Sciatic nerve (tissue), 2 donors: Measurements from ENCODE around the gene RAB30. TPM values are rescaled to one million over a fixed set of nuclear protein-coding genes. Genes with fewer than 3 reads are reported as not detected.
"Not testable (repeated sequence)": the region's sequence is repeated elsewhere in the genome, so short reads cannot be mapped to it uniquely, and the experiment has no call there.

Experiments
- ATAC-seq: fragments of 200-7000 bp; cut with Tn5 transposase; one replicate; pipeline ENCODE4 v1.9.1; 2020; ENCODE audit warnings: mild to moderate bottlenecking, moderate library complexity
- DNase-seq: peaks from one replicate; pipeline ENCODE4 v3.0.0-alpha.2; 2020; ENCODE audit warnings: low spot score
- intact Hi-C: fragments of 100-400 bp; cut with DNase I; formaldehyde crosslinking; loops from one replicate; pipeline ENCODE4 v1.14.2; 2022
- total RNA-seq: library from RNA; stranded (reverse); fragmentation: NEBNext Ultra II Directional; extraction: Animal tissue kit (Norgen Biotek cat#: 25700); gene quantifications from one replicate; pipeline ENCODE4 v1.2.1, GENCODE V29; 2021
- donor health status: DM: no; HTN: no; CAD: no.
- donor health status: DM: no; HTN: no; CAD: no.

RAB30 gene
- total RNA-seq, 1 donor from 2014 or later: 57.1 TPM

DNA sequence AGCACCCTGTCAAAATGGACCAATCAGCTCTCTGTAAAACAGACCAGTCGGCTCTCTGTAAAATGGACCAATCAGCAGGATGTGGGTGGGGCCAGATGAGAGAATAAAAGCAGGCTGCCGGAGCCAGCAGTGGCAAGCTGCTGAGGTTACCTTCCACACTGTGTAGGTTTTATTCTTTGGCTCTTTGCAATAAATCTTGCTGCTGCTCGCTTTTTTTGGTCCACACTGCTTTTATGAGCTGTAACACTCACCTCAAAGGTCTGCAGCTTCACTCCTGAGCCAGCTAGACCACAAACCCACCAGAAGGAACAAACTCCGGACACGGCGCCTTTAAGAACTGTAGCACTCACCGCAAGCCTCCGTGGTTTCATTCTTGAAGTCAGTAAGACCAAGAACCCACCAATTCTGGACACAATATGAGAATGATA is 100.2 kb downstream of the RAB30 start:
- intact Hi-C loops, DNase-seq: not testable (repeated sequence)

GRCh38 chr11:82970507-82971083 is 101.1 kb downstream of the RAB30 start:
- ATAC-seq, intact Hi-C loops, DNase-seq: not testable (repeated sequence)

More for the DNA sequence above, 100.2 kb downstream of the RAB30 start:
- not testable (repeated sequence) for ATAC-seq

GRCh38 chr11:82969811-82970210 is 101.9 kb downstream of the RAB30 start:
- ATAC-seq: no peak
- no peak for DNase-seq
- intact Hi-C loops: no loop called here

- intact Hi-C loops: no loop called here
- no peak for ATAC-seq
- no peak for DNase-seq
These were observed 104.3 kb downstream of the RAB30 start for GRCh38 chr11:82967381-82967780.

DNA sequence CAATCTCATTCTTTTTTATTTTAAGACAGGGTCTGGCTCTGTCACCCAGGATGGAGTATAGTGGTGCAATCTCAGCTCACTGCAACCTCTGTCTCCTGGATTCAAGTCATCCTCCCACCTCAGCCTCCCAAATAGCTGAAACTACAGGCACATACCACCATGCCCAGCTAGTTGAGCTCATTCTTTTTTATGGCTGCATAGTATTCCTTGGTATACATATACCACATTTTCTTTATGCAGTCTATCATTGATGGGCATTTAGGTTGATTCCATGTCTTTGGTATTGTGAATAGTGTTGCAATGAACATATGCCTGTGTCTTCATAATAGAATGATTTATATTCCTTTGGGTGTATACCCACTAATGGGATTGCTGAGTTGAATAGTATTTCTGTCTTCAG is 109.7 kb downstream of the RAB30 start:
- DNase-seq, intact Hi-C loops, ATAC-seq: not testable (repeated sequence)

DNA sequence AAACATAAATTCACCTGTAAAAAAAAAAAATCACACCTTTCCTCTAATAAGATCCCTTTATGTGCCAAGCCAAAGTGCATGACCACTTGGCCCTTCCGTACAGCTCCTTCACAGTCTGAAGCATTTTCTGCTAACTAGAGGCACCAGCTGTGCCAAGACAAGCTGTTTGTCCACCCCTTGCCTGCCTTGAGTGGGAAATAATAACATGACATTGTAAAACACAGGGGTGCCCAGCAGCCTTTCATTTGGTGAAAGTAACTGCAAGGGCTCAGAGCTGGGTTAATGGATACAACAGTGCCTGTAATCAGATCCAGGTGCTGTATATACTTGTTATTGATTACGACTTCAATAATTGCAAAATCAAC is 110.9 kb downstream of the RAB30 start:
- ATAC-seq (no peak), DNase-seq (no peak)
- intact Hi-C loops: no loop called here

GRCh38 chr11:82959987-82960778 is 111.5 kb downstream of the RAB30 start:
- DNase-seq (no peak), ATAC-seq (no peak)
- intact Hi-C loops: no loop called here

DNA sequence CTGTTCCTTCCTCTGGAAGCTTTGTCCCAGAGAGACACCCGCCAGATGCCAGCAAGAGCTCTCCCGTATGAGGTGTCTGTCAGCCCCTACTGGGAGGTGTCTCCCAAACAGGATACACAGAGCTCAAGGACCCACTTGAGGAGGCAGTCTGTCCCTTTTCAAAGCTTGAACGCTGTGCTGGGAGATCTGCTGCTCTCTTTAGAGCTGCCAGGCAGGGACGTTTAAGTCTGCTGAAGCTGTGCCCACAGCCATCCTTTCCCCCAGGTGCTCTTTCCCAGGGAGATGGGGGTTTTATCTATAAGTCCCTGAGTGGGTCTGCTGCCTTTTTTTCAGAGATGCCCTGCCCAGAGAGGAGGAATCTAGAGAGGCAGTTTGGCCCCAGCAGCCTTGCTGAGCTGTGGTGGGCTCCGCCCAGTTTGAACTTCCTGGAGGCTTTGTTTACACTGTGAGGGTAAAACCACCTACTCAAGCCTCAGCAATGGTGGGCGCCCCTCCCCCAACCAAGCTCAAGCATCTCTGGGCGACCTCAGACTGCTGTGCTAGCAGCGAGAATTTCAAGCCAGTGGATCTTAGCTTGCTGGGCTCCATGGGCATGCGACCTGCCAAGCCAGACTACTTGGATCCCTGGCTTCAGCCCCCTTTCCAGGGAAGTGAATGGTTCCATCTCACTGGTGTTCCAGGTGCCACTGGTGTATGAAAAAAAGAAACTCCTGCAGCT is 115.8 kb downstream of the RAB30 start:
- ATAC-seq, DNase-seq, intact Hi-C loops: not testable (repeated sequence)

GRCh38 chr11:82950502-82950901 is 121.2 kb downstream of the RAB30 start:
- ATAC-seq, DNase-seq, intact Hi-C loops: not testable (repeated sequence)

DNA sequence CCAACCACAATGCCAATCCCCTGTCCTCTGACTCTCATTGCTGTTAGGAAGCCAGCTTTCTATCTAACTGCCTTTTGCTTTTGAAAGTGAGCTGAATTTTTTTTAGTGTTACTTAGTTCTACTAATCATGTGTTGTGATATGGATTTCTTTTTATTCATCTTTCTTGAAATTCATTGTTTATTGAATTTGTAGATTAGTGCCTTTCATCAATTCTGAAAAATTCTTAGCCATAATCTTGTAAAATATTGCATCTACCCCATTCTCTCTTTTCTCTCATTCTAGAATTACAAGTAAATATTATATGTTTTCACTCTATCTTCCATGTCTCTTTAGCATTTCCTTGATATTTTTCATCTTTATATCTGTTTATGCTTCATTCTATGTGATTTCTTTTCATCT is 122.3 kb downstream of the RAB30 start:
- intact Hi-C loops: no loop called here
- ATAC-seq: no peak
- no peak for DNase-seq

- intact Hi-C loops: no loop called here
- DNase-seq (no peak), ATAC-seq (no peak)
These were observed 126.0 kb downstream of the RAB30 start for GRCh38 chr11:82945682-82946081.

GRCh38 chr11:82945041-82945440 is 126.7 kb downstream of the RAB30 start:
- DNase-seq, ATAC-seq, intact Hi-C loops: not testable (repeated sequence)

DNA sequence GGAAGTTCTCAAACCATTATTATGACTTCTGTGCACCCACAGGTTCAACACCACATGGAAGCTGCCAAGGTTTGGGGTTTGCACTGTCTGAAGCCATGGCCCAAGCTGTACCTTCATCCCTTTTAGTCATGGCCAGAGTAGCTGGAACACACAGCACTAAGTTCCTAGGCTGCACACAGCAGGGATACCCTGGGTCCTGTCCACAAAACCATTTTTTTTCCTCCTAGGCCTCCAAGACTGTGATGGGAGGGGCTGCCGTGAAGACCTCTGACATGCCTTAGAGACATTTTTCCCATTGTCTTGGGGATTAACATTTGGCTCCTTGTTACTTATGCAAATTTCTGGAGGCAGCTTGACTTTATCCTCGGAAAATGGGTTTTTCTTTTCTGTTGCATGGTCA is 127.5 kb downstream of the RAB30 start:
- no peak for DNase-seq

GRCh38 chr11:82943430-82943829 is 128.3 kb downstream of the RAB30 start:
- ATAC-seq, DNase-seq, intact Hi-C loops: not testable (repeated sequence)

More for the DNA sequence above, 127.5 kb downstream of the RAB30 start:
- intact Hi-C loops: no loop called here
- no peak for ATAC-seq

- intact Hi-C loops: no loop called here
- DNase-seq (no peak), ATAC-seq (no peak)
These were observed 129.3 kb downstream of the RAB30 start for GRCh38 chr11:82942376-82942775.

- ATAC-seq (no peak), DNase-seq (no peak)
These were observed 132.2 kb downstream of the RAB30 start for GRCh38 chr11:82939456-82939855.

DNA sequence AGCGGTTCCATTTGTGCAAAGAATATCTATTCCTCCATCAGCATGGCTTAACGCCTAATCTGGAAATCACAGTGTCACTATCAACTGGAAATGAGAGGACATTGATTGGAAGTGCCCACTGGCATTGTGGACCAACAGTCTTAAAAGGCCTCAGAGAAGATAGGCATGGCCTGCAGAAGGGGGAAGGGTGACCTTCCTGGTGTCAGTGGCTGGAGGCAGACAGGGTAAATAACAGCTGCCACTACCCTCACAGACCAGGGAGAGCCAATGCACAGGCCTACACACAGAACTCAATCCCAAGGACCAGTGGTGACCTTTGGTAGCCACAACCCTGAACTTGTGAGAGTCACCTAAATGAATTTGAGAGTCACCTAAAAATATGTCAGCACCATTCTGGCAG is 134.1 kb downstream of the RAB30 start:
- DNase-seq: no peak
- ATAC-seq: no peak
- intact Hi-C loops: no loop called here

More at GRCh38 chr11:82939456-82939855, 132.2 kb downstream of the RAB30 start:
- intact Hi-C loops: no loop called here

- no peak for DNase-seq
- intact Hi-C loops: no loop called here
- no peak for ATAC-seq
These were observed 135.4 kb downstream of the RAB30 start for GRCh38 chr11:82936261-82936660.

- DNase-seq: no peak
- intact Hi-C loops: no loop called here
These were observed 139.1 kb downstream of the RAB30 start for GRCh38 chr11:82932564-82932963.

DNA sequence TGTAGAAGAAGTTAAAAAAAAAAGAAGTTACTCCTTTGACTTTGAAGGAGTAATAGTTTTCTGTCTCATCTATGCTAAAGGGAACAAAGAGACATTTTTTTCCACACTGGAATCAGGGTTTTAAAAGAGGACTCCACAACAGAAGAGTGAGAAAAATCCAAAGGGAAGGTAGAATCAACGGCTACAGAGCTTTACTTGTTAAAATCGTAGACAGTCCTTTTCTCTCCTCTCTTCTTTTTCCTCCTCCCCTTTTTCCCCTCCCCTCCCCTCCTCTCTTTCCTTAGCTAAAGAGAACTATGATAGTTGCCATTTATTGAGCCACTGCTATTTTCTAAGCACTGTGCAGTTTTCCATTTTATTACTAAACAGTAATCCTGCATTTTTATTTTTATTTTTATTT is 141.0 kb downstream of the RAB30 start:
- DNase-seq (no peak), ATAC-seq (no peak)

More at GRCh38 chr11:82932564-82932963, 139.1 kb downstream of the RAB30 start:
- no peak for ATAC-seq

More for the DNA sequence above, 141.0 kb downstream of the RAB30 start:
- intact Hi-C loops: no loop called here
